Activated CD4-positive, alpha-beta memory T cell treated with anti-CD3 and anti-CD28 coated beads, Interleukin-2, amount 10 ng/mL, durations not matched to agents 7 days and 5 days (primary cell): ENCODE measurements around the gene LAMC1. TPM values are rescaled to one million over a fixed set of nuclear protein-coding genes. Genes with fewer than 3 reads are reported as not detected.
"Not testable (repeated sequence)": the region's sequence is repeated elsewhere in the genome, so short reads cannot be mapped to it uniquely, and the experiment has no call there.

Experiments
- CTCF ChIA-PET: fragments of 350-600 bp; sonication (Branson Sonifier 250); formaldehyde crosslinking; loops from one replicate; lab custom pipeline; 2021; ENCODE audit warnings: antibody characterized with exemption, inconsistent platforms; lab: Charles Lee
- POLR2A ChIA-PET: fragments of 350-600 bp; sonication (Branson Sonifier 250); formaldehyde crosslinking; loops from one replicate; lab custom pipeline; 2021; ENCODE audit warnings: antibody characterized with exemption; lab: Charles Lee
- DNase-seq: peaks from one replicate; pipeline ENCODE4 v3.0.0-alpha.2; 2020
- H3K27ac Mint-ChIP-seq: one replicate; pipeline ENCODE4 v1.8.0; 2021; ENCODE audit warnings: mild to moderate bottlenecking, mixed read lengths
- H3K27me3 Mint-ChIP-seq: one replicate; pipeline ENCODE4 v1.8.0; 2021; ENCODE audit warnings: mixed read lengths
- H3K36me3 Mint-ChIP-seq: one replicate; pipeline ENCODE4 v1.8.0; 2021; ENCODE audit warnings: low read depth, mixed read lengths
- H3K4me1 Mint-ChIP-seq: one replicate; pipeline ENCODE4 v1.8.0; 2021; ENCODE audit warnings: mixed read lengths
- H3K4me3 Mint-ChIP-seq: one replicate; pipeline ENCODE4 v1.8.0; 2021; ENCODE audit warnings: mild to moderate bottlenecking, mixed read lengths
- H3K9me3 Mint-ChIP-seq: one replicate; pipeline ENCODE4 v1.8.0; 2021; ENCODE audit warnings: mixed read lengths
- total RNA-seq, 2 experiments: library from RNA; stranded (reverse); gene quantifications; one replicate each; pipeline ENCODE4 v1.2.3, GENCODE V29; 2021

LAMC1 gene
- total RNA-seq, 2 experiments from 2014 or later: 0.53 TPM; not detected in 1

DNA sequence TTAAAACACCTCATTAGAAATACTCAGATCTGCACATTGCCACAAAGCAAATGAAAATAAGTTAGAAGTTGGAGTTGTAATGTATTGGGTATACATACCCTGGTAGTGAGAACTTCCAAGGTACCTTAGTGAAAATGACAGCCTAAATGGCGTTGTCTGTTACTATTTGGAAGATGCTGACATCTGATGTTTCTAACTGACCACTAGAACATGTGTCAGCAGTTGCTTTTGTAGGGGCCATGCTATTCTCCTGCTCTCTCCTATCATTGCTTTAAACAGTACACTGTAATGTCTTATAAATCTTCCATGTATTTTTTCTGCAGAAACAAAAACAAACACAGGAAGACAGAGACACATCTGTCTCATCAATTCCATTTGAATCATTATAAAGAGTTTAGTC lies 40.1 kb downstream of the LAMC1 start:
- peaks cover 2% of the 10 kb centered on the region for H3K27me3 Mint-ChIP-seq
- no peaks in the 10 kb centered on the region for H3K36me3 Mint-ChIP-seq
- H3K4me3 Mint-ChIP-seq: no peak overlapping the region
- H3K4me1 Mint-ChIP-seq: no peaks in the 10 kb centered on the region
- no peaks in the 10 kb centered on the region for H3K9me3 Mint-ChIP-seq
- DNase-seq: no peak
- no peak overlapping the region for H3K27ac Mint-ChIP-seq
- CTCF ChIA-PET: no interaction called here
- POLR2A ChIA-PET: no interaction called here

DNA sequence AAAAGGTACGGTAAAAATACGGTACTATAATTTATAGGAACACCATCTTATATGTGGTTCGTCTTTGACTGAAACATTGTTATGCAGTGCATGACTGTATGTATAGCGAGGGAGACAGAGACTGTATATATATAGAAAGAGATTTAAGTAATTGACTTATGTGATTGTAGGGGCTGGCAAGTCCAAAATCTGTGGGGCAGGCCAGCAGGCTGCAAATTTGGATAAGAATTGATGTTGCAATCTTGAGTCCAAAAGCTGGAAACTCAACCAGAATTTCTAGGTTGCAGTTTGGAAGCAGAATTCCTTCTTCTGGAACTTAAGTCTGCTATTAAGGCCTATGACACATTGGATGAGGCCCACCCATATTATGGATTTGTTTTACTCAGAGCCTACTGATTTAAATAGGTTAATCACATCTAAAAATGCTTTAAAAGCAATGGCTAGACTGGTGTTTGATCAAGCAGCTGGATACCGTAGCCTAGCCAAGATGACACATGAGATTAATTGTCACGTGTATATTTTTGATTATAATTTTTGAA lies 42.0 kb downstream of the LAMC1 start:
- no peaks in the 10 kb centered on the region for H3K9me3 Mint-ChIP-seq
- no peaks in the 10 kb centered on the region for H3K36me3 Mint-ChIP-seq
- ChIA-PET POLR2A (no interaction called here), CTCF (interaction anchor here (0.6 kb wide), 2 partner anchors 15 kb away, joined by 3 read pairs; no protein-coding TSS in a partner anchor)
- H3K27ac Mint-ChIP-seq: no peak overlapping the region
- peaks cover 10% of the 10 kb centered on the region for H3K27me3 Mint-ChIP-seq
- no peak for DNase-seq
- H3K4me1 Mint-ChIP-seq: no peaks in the 10 kb centered on the region
- no peak overlapping the region for H3K4me3 Mint-ChIP-seq

DNA sequence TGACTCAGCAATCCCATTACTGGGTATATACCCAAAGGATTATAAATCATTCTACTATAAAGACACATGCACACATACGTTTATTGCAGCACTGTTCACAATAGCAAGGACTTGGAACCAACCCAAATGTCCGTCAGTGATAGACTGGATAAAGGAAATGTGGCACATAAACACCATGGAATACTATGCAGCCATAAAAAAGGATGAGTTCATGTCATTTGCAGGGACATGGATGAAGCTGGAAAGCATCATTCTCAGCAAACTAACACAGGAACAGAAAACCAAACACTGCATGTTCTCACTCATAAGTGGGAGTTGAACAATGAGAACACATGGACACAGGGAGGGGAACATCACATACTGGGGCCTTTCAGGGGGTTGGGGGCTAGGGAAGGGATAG lies 43.2 kb downstream of the LAMC1 start:
- H3K27me3 Mint-ChIP-seq: peaks cover 14% of the 10 kb centered on the region
- H3K27ac Mint-ChIP-seq, DNase-seq, H3K36me3 Mint-ChIP-seq, H3K4me3 Mint-ChIP-seq, H3K4me1 Mint-ChIP-seq, H3K9me3 Mint-ChIP-seq, POLR2A ChIA-PET, CTCF ChIA-PET: not testable (repeated sequence)

DNA sequence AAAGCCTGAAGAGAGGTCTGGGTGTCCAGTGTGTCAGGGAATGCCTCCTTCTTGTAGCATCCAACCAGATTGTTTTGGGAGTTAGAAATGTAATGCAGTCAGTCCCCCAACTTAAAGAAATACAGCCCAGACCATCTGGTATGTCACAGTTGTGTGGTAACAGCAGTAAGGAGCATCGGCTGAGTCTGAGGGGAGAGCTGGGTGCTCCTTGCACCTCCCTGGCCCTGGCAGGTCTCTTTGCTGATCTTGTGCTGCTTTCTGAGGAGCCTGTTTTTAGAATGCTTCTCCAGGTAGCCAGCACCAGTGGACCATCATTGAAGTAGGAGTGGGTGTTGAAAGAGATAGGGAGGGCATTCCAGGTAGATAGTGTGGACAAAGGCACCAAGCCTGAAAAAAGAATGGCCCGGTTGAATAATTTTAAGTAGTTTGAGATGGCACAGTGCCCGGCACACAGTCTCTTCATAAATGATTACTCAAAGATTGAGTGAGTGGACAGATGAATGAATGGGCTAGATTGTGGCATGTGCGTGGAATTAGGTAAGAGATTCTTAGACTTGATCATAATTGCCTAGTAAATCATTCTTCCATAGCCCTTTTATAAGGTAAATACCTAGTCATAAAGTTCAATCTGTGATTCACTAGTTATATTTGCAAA lies 46.5 kb downstream of the LAMC1 start:
- Mint-ChIP-seq H3K9me3 (no peaks in the 10 kb centered on the region), H3K27me3 (peaks cover 14% of the 10 kb centered on the region), H3K27ac (no peak overlapping the region), H3K4me3 (no peak overlapping the region), H3K4me1 (no peaks in the 10 kb centered on the region), H3K36me3 (no peaks in the 10 kb centered on the region)
- no peak for DNase-seq
- CTCF ChIA-PET: no interaction called here
- POLR2A ChIA-PET: no interaction called here

DNA sequence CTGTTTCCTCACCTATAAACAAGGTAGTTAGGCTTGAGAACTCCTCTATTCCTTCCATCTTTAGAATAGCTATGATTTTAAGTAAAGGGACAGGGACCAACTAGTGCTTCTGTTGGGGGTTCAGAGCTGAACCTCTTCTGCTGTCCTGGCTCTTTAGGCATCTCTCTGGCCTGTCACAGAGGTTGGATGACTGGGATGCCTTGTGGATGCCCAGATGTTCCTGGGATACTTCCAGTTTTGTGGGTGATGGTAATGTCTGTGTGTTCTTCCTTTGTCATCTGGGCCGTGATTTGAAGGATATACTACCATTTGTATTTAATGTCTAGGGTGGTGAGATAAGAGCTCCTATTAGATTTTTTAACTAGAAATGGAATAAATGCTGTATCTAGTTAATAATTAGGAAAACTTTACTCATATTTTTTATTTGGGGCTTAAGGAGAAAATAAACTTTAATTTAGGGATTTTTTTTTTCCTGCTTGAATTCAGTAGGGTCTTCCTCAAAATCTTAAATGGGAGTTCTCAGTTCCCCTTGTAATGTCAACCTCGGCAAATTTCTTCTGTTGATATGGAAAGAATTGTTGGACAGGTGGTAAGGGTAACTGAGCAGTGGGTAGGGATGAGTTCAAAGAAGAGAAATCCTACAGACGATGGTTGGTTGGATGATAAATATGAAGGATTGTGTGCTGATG lies 47.2 kb downstream of the LAMC1 start:
- no peaks in the 10 kb centered on the region for H3K36me3 Mint-ChIP-seq
- POLR2A ChIA-PET: no interaction called here
- H3K27me3 Mint-ChIP-seq: peaks cover 12% of the 10 kb centered on the region
- H3K4me1 Mint-ChIP-seq: no peaks in the 10 kb centered on the region
- H3K27ac Mint-ChIP-seq: no peak overlapping the region
- no peaks in the 10 kb centered on the region for H3K9me3 Mint-ChIP-seq
- no peak for DNase-seq
- H3K4me3 Mint-ChIP-seq: no peak overlapping the region
- CTCF ChIA-PET: interaction anchor here (0.7 kb wide), 1 partner anchor 823 kb away, joined by 3 read pairs; no protein-coding TSS in a partner anchor

DNA sequence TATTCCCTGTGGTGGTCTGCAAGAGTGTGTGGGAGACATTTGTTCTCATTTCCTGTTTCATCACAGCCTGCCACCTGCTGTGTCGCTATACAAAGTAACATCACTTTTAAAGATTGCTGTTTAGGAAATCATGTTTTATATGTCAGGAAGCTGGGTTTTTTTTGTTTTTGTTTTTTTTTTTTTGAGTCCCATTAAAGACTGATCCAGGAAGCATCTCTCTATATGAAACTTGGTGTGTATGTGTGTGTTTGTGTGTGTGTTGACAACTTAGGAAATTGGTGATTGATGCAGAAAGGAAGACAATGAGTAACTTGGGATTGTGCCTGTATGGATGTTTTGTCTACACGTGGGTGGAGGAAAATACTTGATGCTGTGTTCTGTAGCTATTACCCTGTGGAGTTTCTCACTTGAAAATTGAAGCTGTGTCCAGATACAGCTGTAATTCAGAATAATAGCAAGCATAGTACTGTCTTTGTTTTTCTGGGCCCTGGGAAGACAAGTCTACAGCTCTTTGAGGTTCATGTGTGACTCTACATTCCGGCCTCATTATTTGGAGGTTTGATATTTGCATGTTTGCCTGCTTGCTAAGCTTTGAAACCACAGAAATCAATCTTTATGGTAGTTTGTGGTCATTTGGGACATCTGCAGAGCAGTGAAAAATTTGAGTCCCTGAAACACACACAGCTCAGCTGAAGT lies 47.9 kb downstream of the LAMC1 start:
- ChIA-PET POLR2A (no interaction called here), CTCF (interaction anchor here (0.7 kb wide), 1 partner anchor 824 kb away, joined by 3 read pairs; no protein-coding TSS in a partner anchor)
- Mint-ChIP-seq H3K4me3 (no peak overlapping the region), H3K36me3 (no peaks in the 10 kb centered on the region), H3K27me3 (peaks cover 14% of the 10 kb centered on the region), H3K27ac (no peak overlapping the region), H3K4me1 (no peaks in the 10 kb centered on the region), H3K9me3 (no peaks in the 10 kb centered on the region)
- DNase-seq: no peak

DNA sequence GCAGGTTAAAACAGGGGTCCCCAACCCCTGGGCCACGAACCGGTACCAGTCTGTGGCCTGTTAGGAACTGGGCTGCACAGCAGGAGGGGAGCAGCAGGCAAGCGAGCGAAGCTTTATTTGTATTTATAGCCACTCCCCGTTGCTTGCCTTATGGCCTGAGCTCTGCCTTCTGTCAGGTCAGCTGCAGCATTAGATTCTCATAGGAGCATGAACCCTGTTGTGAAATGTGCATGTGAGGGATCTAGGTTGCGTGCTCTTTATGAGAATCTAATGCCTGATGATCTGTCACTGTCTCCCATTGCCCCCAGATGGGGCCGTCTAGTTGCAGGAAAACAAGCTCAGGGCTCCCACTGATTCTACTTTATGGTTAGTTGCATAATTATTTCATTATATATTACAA lies 49.4 kb downstream of the LAMC1 start:
- H3K9me3 Mint-ChIP-seq, H3K36me3 Mint-ChIP-seq, CTCF ChIA-PET, H3K4me1 Mint-ChIP-seq, H3K27ac Mint-ChIP-seq, H3K4me3 Mint-ChIP-seq, DNase-seq: not testable (repeated sequence)
- POLR2A ChIA-PET: interaction anchor here (0.5 kb wide), 1 partner anchor 12 kb away, joined by 4 read pairs; no protein-coding TSS in a partner anchor
- peaks cover 14% of the 10 kb centered on the region for H3K27me3 Mint-ChIP-seq

DNA sequence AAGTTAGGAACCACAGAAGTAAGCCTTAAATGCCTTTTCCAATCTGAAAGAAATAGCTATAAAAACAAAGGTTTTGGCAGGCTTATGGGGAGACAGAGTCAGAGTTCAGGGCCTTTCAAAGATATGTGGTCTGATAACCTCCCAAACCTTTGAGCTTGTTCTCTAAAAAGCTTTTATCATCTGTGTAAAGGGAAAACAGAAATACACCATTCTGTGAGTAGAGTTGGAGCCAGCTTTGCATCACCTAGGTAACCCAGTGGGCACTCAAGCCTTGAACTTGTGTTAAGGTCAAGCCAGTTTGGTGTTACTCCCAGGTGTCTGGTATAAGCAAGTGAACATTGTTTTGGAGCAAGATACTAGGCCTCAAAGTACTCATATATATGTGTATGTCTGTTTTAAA lies 50.1 kb downstream of the LAMC1 start:
- H3K27me3 Mint-ChIP-seq: peaks cover 14% of the 10 kb centered on the region
- no peak overlapping the region for H3K27ac Mint-ChIP-seq
- H3K36me3 Mint-ChIP-seq: no peaks in the 10 kb centered on the region
- no peak overlapping the region for H3K4me3 Mint-ChIP-seq
- POLR2A ChIA-PET: no interaction called here
- DNase-seq: no peak
- H3K9me3 Mint-ChIP-seq: no peaks in the 10 kb centered on the region
- CTCF ChIA-PET: no interaction called here
- H3K4me1 Mint-ChIP-seq: no peaks in the 10 kb centered on the region

DNA sequence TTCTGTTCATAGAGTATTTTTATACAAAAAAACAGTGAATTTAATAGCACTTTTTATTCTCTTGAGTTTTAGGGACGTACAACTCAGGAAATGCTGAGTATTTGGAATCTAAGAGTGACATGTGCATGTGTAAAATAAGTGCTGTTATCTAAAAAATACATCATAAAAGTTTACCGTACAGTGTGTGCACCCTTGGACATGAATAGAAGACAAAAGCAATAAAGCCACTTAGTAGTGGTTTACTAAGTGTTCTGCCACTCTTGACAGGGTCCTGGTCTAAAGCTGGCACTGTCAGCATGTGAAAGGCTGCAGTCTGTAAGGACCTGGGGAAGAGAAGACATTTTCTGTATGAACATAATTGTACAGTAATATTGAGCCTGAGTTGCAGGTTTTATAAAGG lies 51.0 kb downstream of the LAMC1 start:
- Mint-ChIP-seq H3K4me1 (no peaks in the 10 kb centered on the region), H3K9me3 (no peaks in the 10 kb centered on the region), H3K4me3 (no peak overlapping the region), H3K36me3 (no peaks in the 10 kb centered on the region), H3K27me3 (peaks cover 12% of the 10 kb centered on the region), H3K27ac (no peak overlapping the region)
- CTCF ChIA-PET: no interaction called here
- POLR2A ChIA-PET: no interaction called here
- DNase-seq: no peak

DNA sequence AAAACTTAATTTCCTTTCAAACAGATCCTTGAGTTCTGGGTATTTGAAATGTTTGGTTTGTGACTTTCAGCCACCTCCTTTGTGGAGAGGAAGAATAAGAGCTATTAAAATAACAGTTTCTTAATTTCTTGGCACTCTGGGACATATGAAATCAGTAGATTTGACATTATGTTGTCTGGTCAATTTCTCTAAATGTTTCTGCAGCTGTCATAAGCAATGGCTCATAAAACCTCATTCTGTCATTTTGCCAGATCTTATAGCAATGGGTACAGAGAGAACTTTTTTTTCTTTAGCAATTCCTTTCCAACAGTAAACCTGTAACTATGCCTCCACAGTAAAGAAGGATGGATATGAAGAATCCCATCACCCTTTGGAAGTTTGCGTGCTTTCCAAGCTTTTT lies 52.6 kb downstream of the LAMC1 start:
- Mint-ChIP-seq H3K9me3 (no peaks in the 10 kb centered on the region), H3K4me1 (no peaks in the 10 kb centered on the region), H3K27ac (no peak overlapping the region), H3K27me3 (peaks cover 5% of the 10 kb centered on the region), H3K36me3 (no peaks in the 10 kb centered on the region), H3K4me3 (no peak overlapping the region)
- ChIA-PET CTCF (no interaction called here), POLR2A (no interaction called here)
- DNase-seq: no peak

DNA sequence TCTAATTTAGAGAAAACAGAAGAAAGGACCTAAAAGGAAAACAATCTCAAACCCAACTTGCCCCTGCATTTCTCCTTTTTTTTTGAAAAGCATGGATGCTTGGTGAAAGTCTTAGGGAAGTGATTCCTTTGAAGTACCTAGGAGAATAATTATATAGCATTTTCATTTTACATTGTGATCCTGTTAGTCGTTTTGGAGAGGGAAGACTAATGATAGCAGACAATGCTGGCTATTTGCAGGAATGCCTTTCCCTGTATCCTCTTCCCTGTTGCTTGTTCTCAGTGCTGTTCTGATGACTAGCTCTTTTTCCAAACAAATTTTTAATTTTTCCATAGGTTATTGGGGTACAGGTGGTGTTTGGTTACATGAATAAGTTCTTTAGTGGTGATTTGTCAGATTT lies 53.9 kb downstream of the LAMC1 start:
- no peaks in the 10 kb centered on the region for H3K4me1 Mint-ChIP-seq
- POLR2A ChIA-PET: no interaction called here
- DNase-seq: no peak
- peaks cover 5% of the 10 kb centered on the region for H3K27me3 Mint-ChIP-seq
- H3K9me3 Mint-ChIP-seq: no peaks in the 10 kb centered on the region
- no peak overlapping the region for H3K4me3 Mint-ChIP-seq
- no peaks in the 10 kb centered on the region for H3K36me3 Mint-ChIP-seq
- H3K27ac Mint-ChIP-seq: no peak overlapping the region
- CTCF ChIA-PET: no interaction called here

DNA sequence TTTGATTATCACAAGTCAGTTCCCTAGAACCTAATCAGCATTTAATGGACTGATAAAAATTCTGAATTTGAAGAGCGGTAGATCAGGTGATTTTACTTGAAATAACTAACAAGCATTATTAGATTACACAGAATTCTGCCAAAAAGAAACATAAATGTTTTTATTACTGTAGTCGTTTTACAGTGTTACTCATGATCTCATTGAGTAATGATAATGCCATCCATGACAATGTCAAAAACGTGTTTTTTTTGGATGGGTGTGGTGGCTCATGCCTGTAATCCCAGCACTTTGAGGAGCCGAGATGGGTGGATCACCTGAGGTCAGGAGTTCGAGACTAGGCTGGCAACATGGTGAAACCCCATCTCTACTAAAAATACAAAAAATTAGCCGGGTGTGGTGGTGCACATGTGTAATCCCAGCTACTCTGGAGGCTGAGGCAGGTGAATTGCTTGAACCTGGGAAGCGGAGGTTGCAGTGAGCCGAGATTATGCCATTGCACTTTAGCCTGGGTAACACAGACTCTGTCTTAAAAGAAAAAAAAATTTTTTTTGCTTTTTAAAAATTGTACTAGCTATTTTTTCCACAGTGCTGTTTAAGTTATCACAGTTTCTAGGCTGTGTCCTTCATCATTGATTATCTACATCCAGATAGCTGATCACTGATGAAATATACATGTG lies 56.6 kb downstream of the LAMC1 start:
- POLR2A ChIA-PET: no interaction called here
- no peak overlapping the region for H3K27ac Mint-ChIP-seq
- no peaks in the 10 kb centered on the region for H3K36me3 Mint-ChIP-seq
- no peak overlapping the region for H3K4me3 Mint-ChIP-seq
- DNase-seq: no peak
- CTCF ChIA-PET: no interaction called here
- no peaks in the 10 kb centered on the region for H3K4me1 Mint-ChIP-seq
- peaks cover 7% of the 10 kb centered on the region for H3K27me3 Mint-ChIP-seq
- no peaks in the 10 kb centered on the region for H3K9me3 Mint-ChIP-seq

DNA sequence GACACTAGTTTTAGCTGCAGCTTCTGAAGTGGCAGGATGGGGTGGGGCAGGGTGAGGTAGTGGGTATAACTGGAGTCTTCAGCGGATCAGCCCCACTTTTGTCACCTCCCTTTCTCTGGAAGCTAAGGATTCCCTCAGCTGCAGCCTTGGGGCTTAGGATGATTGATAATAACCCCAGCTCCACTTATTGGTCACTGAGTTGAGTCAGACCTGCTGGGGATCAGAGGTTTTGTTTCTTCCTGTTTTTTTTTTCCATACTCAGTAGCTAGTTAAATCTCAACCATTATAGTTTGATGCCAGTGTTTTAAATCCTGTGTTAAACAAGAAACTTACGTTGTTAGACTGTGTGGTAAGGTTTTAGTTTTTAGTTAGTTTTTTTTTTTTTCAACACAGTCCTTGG lies 57.2 kb downstream of the LAMC1 start:
- DNase-seq: no peak
- no peak overlapping the region for H3K4me3 Mint-ChIP-seq
- CTCF ChIA-PET: no interaction called here
- H3K27me3 Mint-ChIP-seq: peaks cover 7% of the 10 kb centered on the region
- POLR2A ChIA-PET: no interaction called here
- no peaks in the 10 kb centered on the region for H3K9me3 Mint-ChIP-seq
- H3K36me3 Mint-ChIP-seq: no peaks in the 10 kb centered on the region
- no peaks in the 10 kb centered on the region for H3K4me1 Mint-ChIP-seq
- H3K27ac Mint-ChIP-seq: no peak overlapping the region
